Muscle layer of duodenum (tissue), 2 donors: ENCODE data around the gene ANKRD44.
"Not testable (repeated sequence)": the region's sequence is repeated elsewhere in the genome, so short reads cannot be mapped to it uniquely, and the experiment has no call there.

Experiments used
- H3K27ac ChIP-seq: one replicate; pipeline ENCODE4 v1.7.0; 2013; ENCODE audit warnings: mild to moderate bottlenecking, low read length
- H3K27me3 ChIP-seq: one replicate; pipeline ENCODE4 v1.7.0; 2013; ENCODE audit warnings: low read depth, mild to moderate bottlenecking, control low read depth, low read length
- H3K36me3 ChIP-seq, 2 donors: one replicate each; pipeline ENCODE4 v1.7.0; 2013; ENCODE audit warnings: low read length in 2 of 2, control low read depth in 1 of 2, mild to moderate bottlenecking in 1 of 2; ENCODE audit not compliant: insufficient read depth in 2 of 2, control insufficient read depth in 1 of 2
- H3K4me1 ChIP-seq, 2 donors: one replicate each; pipeline ENCODE4 v1.7.0; 2013; ENCODE audit warnings: low read length in 2 of 2, mild to moderate bottlenecking in 2 of 2, control low read depth in 1 of 2, moderate library complexity in 1 of 2; ENCODE audit not compliant: insufficient read depth in 2 of 2, control insufficient read depth in 1 of 2
- H3K4me3 ChIP-seq, 2 donors: one replicate each; pipeline ENCODE4 v1.7.0; 2013; ENCODE audit warnings: low read length in 2 of 2, low read depth in 1 of 2, mild to moderate bottlenecking in 1 of 2
- H3K9me3 ChIP-seq, 2 donors: one replicate each; pipeline ENCODE4 v1.7.0; 2013; ENCODE audit warnings: low read length in 2 of 2, control low read depth in 1 of 2, mild to moderate bottlenecking in 1 of 2; ENCODE audit not compliant: control insufficient read depth in 1 of 2
- donor health status: healthy.

The ANKRD44 gene

GRCh38 chr2:197310271-197310985, at the start of gene ANKRD44:
TSS of gene ANKRD44 (minus strand) at chr2:197310780. CDS start at chr2:197310604, 176 bp downstream.
- no peaks in the 10 kb centered on the region for H3K36me3 ChIP-seq
- no peaks in the 10 kb centered on the region for H3K27me3 ChIP-seq
- H3K9me3 ChIP-seq, result no peaks in the 10 kb centered on the region
- peak within 1 kb of the TSS; percentile 65 to 76 for H3K4me3 ChIP-seq
- peak within 1 kb of the TSS; percentile 52 for H3K27ac ChIP-seq
- H3K4me1 ChIP-seq, result peaks cover 6 to 27% of the 10 kb centered on the region in 2 donors

DNA sequence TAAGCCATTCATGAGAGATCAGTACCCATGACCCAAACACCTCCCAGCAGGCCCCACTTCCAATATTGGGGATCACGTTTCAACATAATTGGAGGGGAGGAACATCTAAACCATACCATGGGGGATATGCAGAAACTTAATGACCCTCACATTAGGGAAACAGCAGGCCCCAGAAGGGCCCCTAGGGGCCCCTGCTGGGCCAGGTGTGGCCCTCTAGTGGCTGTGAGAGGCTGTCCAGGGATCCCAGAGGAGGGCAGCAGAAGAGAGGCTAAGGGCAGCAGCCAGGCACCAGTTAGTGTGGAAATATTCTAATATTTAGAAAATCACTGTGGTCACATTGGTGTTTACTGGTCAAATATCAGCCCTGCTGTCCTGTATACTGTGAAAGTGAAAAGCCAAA, 49.3 kb upstream of the ANKRD44 start:
- H3K9me3 ChIP-seq, result no peaks in the 10 kb centered on the region
- H3K4me1 ChIP-seq, result no peaks in the 10 kb centered on the region
- H3K4me3 ChIP-seq, result no peak overlapping the region
- H3K27me3 ChIP-seq, result no peaks in the 10 kb centered on the region
- H3K36me3 ChIP-seq, result no peaks in the 10 kb centered on the region
- no peak overlapping the region for H3K27ac ChIP-seq

GRCh38 chr2:197358931-197359330, 48.4 kb upstream of the ANKRD44 start:
- Histone ChIP-seq H3K4me1 (no peaks in the 10 kb centered on the region), H3K9me3 (no peaks in the 10 kb centered on the region), H3K27me3 (no peaks in the 10 kb centered on the region), H3K4me3 (no peak overlapping the region), H3K36me3 (no peaks in the 10 kb centered on the region), H3K27ac (no peak overlapping the region)

- no peak overlapping the region for H3K27ac ChIP-seq
- no peaks in the 10 kb centered on the region for H3K4me1 ChIP-seq
- H3K9me3 ChIP-seq, result no peaks in the 10 kb centered on the region
- H3K36me3 ChIP-seq, result no peaks in the 10 kb centered on the region
- no peaks in the 10 kb centered on the region for H3K27me3 ChIP-seq
- H3K4me3 ChIP-seq, result no peak overlapping the region
Observed at GRCh38 chr2:197357986-197358385, 47.4 kb upstream of the ANKRD44 start.

DNA sequence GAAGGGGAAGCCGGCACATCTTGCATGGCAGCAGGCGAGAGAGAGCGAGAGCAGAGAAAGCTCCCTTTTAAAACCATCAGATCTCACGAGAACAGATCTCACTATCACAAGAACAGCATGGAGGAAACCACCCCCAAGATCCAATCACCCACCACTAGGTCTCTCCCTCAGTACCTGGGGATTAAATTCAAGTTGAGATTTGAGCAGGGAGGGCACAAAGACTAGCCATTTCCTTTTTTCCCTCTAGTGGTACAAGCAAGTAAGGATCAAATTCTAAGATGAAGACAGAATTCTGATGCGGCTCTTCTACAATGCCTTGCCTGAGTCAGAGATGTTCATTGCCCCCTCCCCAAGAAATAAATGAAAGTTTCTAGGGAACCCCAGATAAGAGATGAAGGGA, 45.6 kb upstream of the ANKRD44 start:
- Histone ChIP-seq H3K27me3 (no peaks in the 10 kb centered on the region), H3K36me3 (no peaks in the 10 kb centered on the region), H3K4me1 (no peaks in the 10 kb centered on the region), H3K4me3 (no peak overlapping the region), H3K27ac (no peak overlapping the region), H3K9me3 (no peaks in the 10 kb centered on the region)

DNA sequence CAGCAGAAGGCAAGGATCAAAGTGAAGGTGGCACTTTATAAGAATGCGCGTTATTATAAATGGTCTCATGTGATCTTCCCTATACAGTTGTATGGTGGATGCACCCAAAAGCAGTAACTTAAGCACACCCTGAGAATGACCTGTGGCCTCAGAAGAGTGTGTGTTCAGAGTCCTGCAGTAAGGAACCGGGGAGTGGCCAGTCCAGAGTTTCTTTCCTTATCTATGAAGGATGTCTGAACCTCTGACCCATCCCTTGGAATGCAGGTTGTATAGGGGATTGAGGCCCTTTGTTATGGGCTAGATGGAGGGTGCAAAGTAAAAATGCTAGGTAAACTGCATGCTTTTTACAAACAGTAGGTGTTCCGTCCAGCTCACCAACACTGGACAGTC, 43.6 kb upstream of the ANKRD44 start:
- Histone ChIP-seq H3K9me3 (no peaks in the 10 kb centered on the region), H3K27ac (no peak overlapping the region), H3K27me3 (no peaks in the 10 kb centered on the region), H3K4me3 (no peak overlapping the region), H3K36me3 (no peaks in the 10 kb centered on the region), H3K4me1 (no peaks in the 10 kb centered on the region)

- no peaks in the 10 kb centered on the region for H3K9me3 ChIP-seq
- no peak overlapping the region for H3K4me3 ChIP-seq
- H3K36me3 ChIP-seq, result no peaks in the 10 kb centered on the region
- H3K27me3 ChIP-seq, result no peaks in the 10 kb centered on the region
- no peaks in the 10 kb centered on the region for H3K4me1 ChIP-seq
- no peak overlapping the region for H3K27ac ChIP-seq
Observed at GRCh38 chr2:197353393-197354168, 43.0 kb upstream of the ANKRD44 start.

DNA sequence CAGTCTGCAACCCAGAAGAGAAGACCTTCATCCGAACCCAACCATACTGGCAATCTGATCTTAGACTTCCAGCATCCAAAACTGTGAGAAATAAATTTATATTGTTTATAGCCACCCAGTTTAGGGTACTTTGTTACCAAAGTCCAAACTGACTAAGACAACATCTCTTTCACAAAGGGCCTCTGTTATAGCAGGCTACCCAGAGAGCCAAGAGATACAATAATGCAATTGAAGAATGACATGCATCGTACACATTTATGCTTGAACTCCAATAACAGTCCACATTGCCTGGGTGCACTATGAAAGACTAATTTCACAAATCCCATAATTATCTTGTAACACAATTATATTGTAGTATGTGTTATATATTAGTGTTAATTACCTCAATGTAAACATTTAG, 39.1 kb upstream of the ANKRD44 start:
- Histone ChIP-seq H3K27me3 (no peaks in the 10 kb centered on the region), H3K9me3 (no peaks in the 10 kb centered on the region), H3K27ac (no peak overlapping the region), H3K4me3 (no peak overlapping the region), H3K36me3 (no peaks in the 10 kb centered on the region), H3K4me1 (no peaks in the 10 kb centered on the region)

DNA sequence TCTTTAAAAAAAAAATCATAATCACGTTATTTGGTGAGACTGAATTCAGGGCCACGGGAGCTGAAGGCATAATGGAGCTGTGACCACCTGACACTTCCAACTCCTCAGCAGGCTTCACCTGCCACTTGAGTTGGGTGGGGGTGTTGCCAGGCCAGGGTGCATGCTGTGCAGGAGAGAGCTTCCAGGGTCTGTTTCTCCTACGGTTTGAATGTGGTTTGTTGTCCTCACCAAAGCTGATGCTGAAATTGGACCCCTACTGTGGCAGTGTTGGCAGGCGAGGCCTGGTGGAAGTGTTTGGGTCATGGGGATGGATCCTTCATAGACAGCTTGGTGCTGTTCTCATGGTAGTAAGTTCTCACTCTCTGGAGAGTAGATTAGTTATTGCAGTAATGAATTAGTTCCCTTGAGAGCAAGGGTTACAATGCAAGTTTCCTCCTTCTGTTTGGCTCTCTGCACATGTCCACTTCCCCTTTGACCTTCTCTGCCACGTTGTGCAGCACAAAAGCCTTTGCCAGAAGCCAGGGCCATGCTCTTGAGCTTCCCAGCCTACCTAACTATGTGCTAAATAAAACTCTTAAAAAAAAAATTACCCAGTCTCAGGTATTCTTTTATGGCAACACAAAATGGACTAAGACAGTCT, 38.3 kb upstream of the ANKRD44 start:
- Histone ChIP-seq H3K36me3 (no peaks in the 10 kb centered on the region), H3K4me3 (no peak overlapping the region), H3K27me3 (no peaks in the 10 kb centered on the region), H3K9me3 (no peaks in the 10 kb centered on the region), H3K4me1 (no peaks in the 10 kb centered on the region), H3K27ac (no peak overlapping the region)

DNA sequence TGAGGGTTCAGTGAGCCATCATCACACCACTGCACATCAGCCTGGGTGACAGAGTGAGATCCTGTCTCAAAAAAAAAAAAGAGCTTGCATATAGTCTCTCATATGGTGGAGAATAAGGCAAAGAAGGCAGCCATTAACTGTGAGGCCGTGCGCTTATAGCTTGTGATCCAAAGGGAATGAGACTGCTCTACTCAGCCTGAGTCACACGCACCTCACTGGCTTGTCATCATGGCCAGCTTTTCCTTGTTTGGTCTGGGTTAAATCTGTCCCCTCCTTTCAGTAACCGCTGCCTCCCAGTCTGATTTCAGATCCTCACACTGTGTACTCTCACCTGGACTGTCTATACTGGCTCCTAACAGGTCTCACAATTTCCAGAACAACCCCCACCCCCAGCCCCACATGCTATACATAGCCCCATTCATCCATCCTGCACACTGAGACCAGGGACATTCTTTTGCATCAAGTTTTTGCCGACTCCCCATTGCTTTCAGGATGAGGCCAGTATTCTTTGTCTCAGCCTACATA, 35.3 kb upstream of the ANKRD44 start:
- Histone ChIP-seq H3K36me3 (no peaks in the 10 kb centered on the region), H3K27ac (no peak overlapping the region), H3K4me3 (no peak overlapping the region), H3K9me3 (no peaks in the 10 kb centered on the region), H3K27me3 (no peaks in the 10 kb centered on the region), H3K4me1 (no peaks in the 10 kb centered on the region)

- H3K4me3 ChIP-seq, H3K36me3 ChIP-seq, H3K4me1 ChIP-seq, H3K27ac ChIP-seq, H3K27me3 ChIP-seq, H3K9me3 ChIP-seq: not testable (repeated sequence)
Observed at GRCh38 chr2:197343968-197344367, 33.4 kb upstream of the ANKRD44 start.
